ENCODE measurements around the gene B4GALNT4. TPM values are rescaled to one million over a fixed set of nuclear protein-coding genes. Genes with fewer than 3 reads are reported as not detected.

The B4GALNT4 gene
- total RNA-seq, 1 donor from 2014 or later: 294 TPM

GRCh38 chr11:371716-372590, 2.7 kb downstream of the B4GALNT4 start:
- H3K27ac Mint-ChIP-seq: peak overlapping the region; percentile 76
- H3K4me3 Mint-ChIP-seq (ENCODE audit: low read depth): peak overlapping the region; percentile 61

GRCh38 chr11:372809-373715, 3.8 kb downstream of the B4GALNT4 start:
- no peak for TF ChIP-seq CTCF (IDR thresholded peaks at IDR 0.05; ENCODE audit: unreplicated experiment)
- H3K9me3 Mint-ChIP-seq (ENCODE audit: low read depth): no peaks in the 10 kb centered on the region
- no peak overlapping the region for H3K4me3 Mint-ChIP-seq (ENCODE audit: low read depth)
- no peak for DNase-seq (ENCODE audit: low spot score, unreplicated experiment)
- H3K27me3 Mint-ChIP-seq: no peaks in the 10 kb centered on the region
- H3K27ac Mint-ChIP-seq: no peak overlapping the region
- peaks cover 10% of the 10 kb centered on the region for H3K4me1 Mint-ChIP-seq (ENCODE audit: low read depth)
- peaks cover 19% of the 10 kb centered on the region for H3K36me3 Mint-ChIP-seq (ENCODE audit: insufficient read depth)

More at GRCh38 chr11:371716-372590, 2.7 kb downstream of the B4GALNT4 start:
- no peak for DNase-seq (ENCODE audit: low spot score, unreplicated experiment)
- Mint-ChIP-seq H3K4me1 (ENCODE audit: low read depth) (peaks cover 10% of the 10 kb centered on the region), H3K36me3 (ENCODE audit: insufficient read depth) (peaks cover 16% of the 10 kb centered on the region), H3K9me3 (ENCODE audit: low read depth) (no peaks in the 10 kb centered on the region), H3K27me3 (peaks cover 6% of the 10 kb centered on the region)
- no peak for TF ChIP-seq CTCF (IDR thresholded peaks at IDR 0.05; ENCODE audit: unreplicated experiment)

GRCh38 chr11:373716-374551, 4.6 kb downstream of the B4GALNT4 start:
- no peak for DNase-seq (ENCODE audit: low spot score, unreplicated experiment)

GRCh38 chr11:375065-376025, 6.0 kb downstream of the B4GALNT4 start:
- no peak for TF ChIP-seq CTCF (IDR thresholded peaks at IDR 0.05; ENCODE audit: unreplicated experiment)
- peaks cover 28% of the 10 kb centered on the region for H3K36me3 Mint-ChIP-seq (ENCODE audit: insufficient read depth)
- H3K4me1 Mint-ChIP-seq (ENCODE audit: low read depth): peaks cover 8% of the 10 kb centered on the region
- no peaks in the 10 kb centered on the region for H3K9me3 Mint-ChIP-seq (ENCODE audit: low read depth)
- no peaks in the 10 kb centered on the region for H3K27me3 Mint-ChIP-seq
- no peak for DNase-seq (ENCODE audit: low spot score, unreplicated experiment)
- no peak overlapping the region for H3K4me3 Mint-ChIP-seq (ENCODE audit: low read depth)
- H3K27ac Mint-ChIP-seq: no peak overlapping the region

More at GRCh38 chr11:373716-374551, 4.6 kb downstream of the B4GALNT4 start:
- H3K36me3 Mint-ChIP-seq (ENCODE audit: insufficient read depth): peaks cover 28% of the 10 kb centered on the region
- H3K4me1 Mint-ChIP-seq (ENCODE audit: low read depth): peaks cover 9% of the 10 kb centered on the region
- no peaks in the 10 kb centered on the region for H3K27me3 Mint-ChIP-seq
- no peak overlapping the region for H3K4me3 Mint-ChIP-seq (ENCODE audit: low read depth)
- peak overlapping the region; percentile 85 for H3K27ac Mint-ChIP-seq
- TF ChIP-seq CTCF (IDR thresholded peaks at IDR 0.05; ENCODE audit: unreplicated experiment): no peak
- H3K9me3 Mint-ChIP-seq (ENCODE audit: low read depth): no peaks in the 10 kb centered on the region

Measured in progenitor cell of endocrine pancreas (in vitro differentiated cells).